ENCODE results near the gene SVOP. TPM values are rescaled to one million over a fixed set of nuclear protein-coding genes. Genes with fewer than 3 reads are reported as not detected.

SVOP gene
- total and polyA plus RNA-seq, 2 of the 4 experiments (the other 2 are of a cell fraction), result not detected

DNA sequence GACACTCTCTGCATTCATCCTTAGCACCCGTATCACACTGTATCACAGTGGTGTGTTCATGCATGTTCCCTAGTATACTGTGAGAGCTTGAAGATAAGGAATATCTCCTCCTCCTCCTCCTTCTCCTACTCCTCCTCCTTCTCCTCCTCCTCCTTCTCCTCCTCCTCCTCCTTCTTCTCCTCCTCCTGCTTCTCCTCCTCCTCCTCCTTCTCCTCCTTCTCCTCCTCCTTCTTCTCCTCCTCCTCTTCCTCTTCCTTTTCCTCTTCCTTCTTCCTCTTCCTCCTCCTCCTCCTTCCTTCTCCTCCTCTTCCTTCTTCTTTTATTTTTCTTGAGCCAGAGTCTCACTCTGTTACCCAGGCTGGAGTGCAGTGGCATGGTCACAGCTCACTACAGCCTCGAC is 113.9 kb downstream of the SVOP start:
- Histone ChIP-seq H2BK5ac (ENCODE audit: low read depth, low read length, poor library complexity, severe bottlenecking) (no peak overlapping the region), H2AK9ac (replicated peaks; ENCODE audit: low read depth, low read length, poor library complexity) (no peak overlapping the region), H2AK5ac (ENCODE audit: low read depth, low read length) (no peak overlapping the region), H3K4me1 (ENCODE audit: control insufficient read depth, insufficient read depth, low read length) (no peaks in the 10 kb centered on the region), H3K4me2 (ENCODE audit: low read depth, low read length) (no peak overlapping the region), H3K27me3 (ENCODE audit: control insufficient read depth, insufficient read depth, low read length) (peaks cover 3% of the 10 kb centered on the region), H3K36me3 (ENCODE audit: control insufficient read depth, insufficient read depth, low read length) (no peaks in the 10 kb centered on the region), H2BK120ac (ENCODE audit: low read depth, low read length) (no peak overlapping the region), H3K9ac (ENCODE audit: low read depth, low read length) (no peak overlapping the region), H4K8ac (ENCODE audit: low read depth in 2 of 2, low read length in 2 of 2) (no peak overlapping the region), H3K14ac (replicated peaks; ENCODE audit: low read depth, low read length) (no peak overlapping the region), H3K9me3 (ENCODE audit: control insufficient read depth, insufficient read depth, low read length) (no peaks in the 10 kb centered on the region; the same call in 1 of the 2 replicates), H3K23ac (ENCODE audit: low read depth, low read length) (no peak overlapping the region), H3K56ac (ENCODE audit: extremely low read depth, insufficient read depth, low read length) (no peak overlapping the region), H2BK15ac (ENCODE audit: low read depth, low read length) (no peak overlapping the region), H3K18ac (ENCODE audit: low read depth, low read length) (no peak overlapping the region), H3K4me3 (ENCODE audit: insufficient read depth, low read depth, low read length) (no peak overlapping the region), H2BK20ac (ENCODE audit: low read depth, low read length) (no peak overlapping the region), H3K9me1 (ENCODE audit: insufficient read depth, low read length) (peaks cover 6% of the 10 kb centered on the region; the same call in 1 of the 2 replicates), H3K27ac (ENCODE audit: insufficient read depth, low read length) (no peak overlapping the region), H4K91ac (ENCODE audit: insufficient read depth, low read depth, low read length) (no peak overlapping the region), H2AFZ (replicated peaks; ENCODE audit: low read length, poor library complexity) (no peak overlapping the region), H4K5ac (ENCODE audit: low read depth, low read length) (no peak overlapping the region), H3K79me1 (ENCODE audit: low read depth in 1 of 2, low read length in 2 of 2) (no peaks in the 10 kb centered on the region), H4K20me1 (ENCODE audit: insufficient read depth, low read length) (no peaks in the 10 kb centered on the region), H3K4ac (ENCODE audit: low read depth, low read length) (no peak overlapping the region)
- intact Hi-C loops (cut with micrococcal nuclease), result no loop called here
- no peak for ATAC-seq (ENCODE audit: low read depth)
- BruUV-seq (replicated peaks), result no TSS peak
- dilution Hi-C loops (cut with HindIII; ENCODE audit: low sequenced_read_pairs, unreplicated experiment), result no loop called here
- no CpG with 5 or more reads among the region's 2 CpGs for WGBS, 2 experiments (ENCODE audit: extremely low coverage in 2 of 2, insufficient read length in 1 of 2)
- POLR2A ChIA-PET (ENCODE audit: unreplicated experiment), result no interaction called here
- CTCF ChIA-PET, result no interaction called here
- TF ChIP-seq BHLHE40 (IDR thresholded peaks at IDR 0.05; ENCODE audit: low read depth, low read length) (no peak), ELK1 (IDR thresholded peaks at IDR 0.05; ENCODE audit: borderline replicate concordance, low read depth, low read length) (no peak), CHD1 (IDR thresholded peaks at IDR 0.05; ENCODE audit: low read depth, low read length) (no peak), RCOR1 (IDR thresholded peaks at IDR 0.05; ENCODE audit: insufficient replicate concordance, low read length) (no peak), MAZ (IDR thresholded peaks at IDR 0.05; ENCODE audit: borderline replicate concordance, low read depth, low read length) (no peak), MAFK (IDR thresholded peaks at IDR 0.05; ENCODE audit: low read depth, low read length) (no peak), FOS (IDR thresholded peaks at IDR 0.05; ENCODE audit: low read depth, low read length) (no peak), POLR2A (IDR thresholded peaks at IDR 0.05; ENCODE audit: low read depth, low read length) (no peak), MXI1 (IDR thresholded peaks at IDR 0.05; ENCODE audit: borderline replicate concordance, low read depth, low read length) (no peak)
- TF ChIP-seq, protein P1, sequence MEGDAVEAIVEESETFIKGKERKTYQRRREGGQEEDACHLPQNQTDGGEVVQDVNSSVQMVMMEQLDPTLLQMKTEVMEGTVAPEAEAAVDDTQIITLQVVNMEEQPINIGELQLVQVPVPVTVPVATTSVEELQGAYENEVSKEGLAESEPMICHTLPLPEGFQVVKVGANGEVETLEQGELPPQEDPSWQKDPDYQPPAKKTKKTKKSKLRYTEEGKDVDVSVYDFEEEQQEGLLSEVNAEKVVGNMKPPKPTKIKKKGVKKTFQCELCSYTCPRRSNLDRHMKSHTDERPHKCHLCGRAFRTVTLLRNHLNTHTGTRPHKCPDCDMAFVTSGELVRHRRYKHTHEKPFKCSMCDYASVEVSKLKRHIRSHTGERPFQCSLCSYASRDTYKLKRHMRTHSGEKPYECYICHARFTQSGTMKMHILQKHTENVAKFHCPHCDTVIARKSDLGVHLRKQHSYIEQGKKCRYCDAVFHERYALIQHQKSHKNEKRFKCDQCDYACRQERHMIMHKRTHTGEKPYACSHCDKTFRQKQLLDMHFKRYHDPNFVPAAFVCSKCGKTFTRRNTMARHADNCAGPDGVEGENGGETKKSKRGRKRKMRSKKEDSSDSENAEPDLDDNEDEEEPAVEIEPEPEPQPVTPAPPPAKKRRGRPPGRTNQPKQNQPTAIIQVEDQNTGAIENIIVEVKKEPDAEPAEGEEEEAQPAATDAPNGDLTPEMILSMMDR (conservative IDR thresholded peaks at IDR 0.05; ENCODE audit: low read depth, low read length), result no peak
- no peak for DNase-seq
- in situ Hi-C loops (cut with MboI; ENCODE audit: low sequenced_read_pairs), result no loop called here
